ENCODE measurements around the gene SPAG16.

The SPAG16 gene

DNA sequence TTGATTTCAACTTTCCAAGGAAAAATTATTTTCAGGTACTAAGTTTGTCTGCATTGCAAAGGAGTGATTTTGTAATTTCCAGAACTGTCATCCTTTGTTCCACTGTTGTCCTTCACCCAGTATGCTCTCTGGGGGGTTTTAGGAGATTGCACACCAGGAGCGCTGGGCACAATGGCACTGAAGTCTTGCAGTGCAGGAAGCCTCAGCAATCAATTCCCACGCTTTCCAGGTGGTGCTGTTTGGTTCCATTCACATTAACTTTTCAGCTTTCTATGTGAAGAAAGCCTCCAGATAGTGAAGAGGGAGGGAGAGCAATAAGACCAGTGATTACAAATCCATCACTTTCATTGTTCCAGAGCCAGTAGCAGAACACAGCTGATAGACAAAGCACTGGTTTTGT lies 782.6 kb downstream of the SPAG16 start:
- Mint-ChIP-seq H3K4me3 (no peak overlapping the region), H3K4me1 (ENCODE audit: low read depth) (no peaks in the 10 kb centered on the region), H3K27me3 (no peaks in the 10 kb centered on the region), H3K27ac (no peak overlapping the region), H3K36me3 (ENCODE audit: low read depth) (no peaks in the 10 kb centered on the region), H3K9me3 (no peaks in the 10 kb centered on the region)

DNA sequence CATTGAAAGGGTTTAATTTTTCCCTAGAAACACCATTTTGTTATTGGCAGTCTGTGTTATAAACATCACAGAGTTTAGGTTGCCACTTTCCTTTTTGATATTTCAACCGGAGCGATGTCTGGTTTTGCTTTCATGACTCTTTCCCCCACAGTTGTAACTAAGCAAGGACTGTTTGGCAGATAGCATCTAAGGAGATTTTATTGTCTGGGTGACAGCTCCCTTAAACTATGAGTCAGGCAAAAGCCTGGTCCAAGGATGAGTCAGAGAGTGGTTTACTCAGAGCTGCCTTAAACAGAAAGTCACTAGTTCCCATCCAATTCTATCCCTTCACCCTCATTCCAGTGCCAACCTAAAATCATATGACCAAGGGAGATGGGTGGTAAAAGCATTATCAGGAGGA lies 785.0 kb downstream of the SPAG16 start:
- H3K27me3 Mint-ChIP-seq = no peaks in the 10 kb centered on the region
- no peak overlapping the region for H3K4me3 Mint-ChIP-seq
- H3K36me3 Mint-ChIP-seq (ENCODE audit: low read depth) = no peaks in the 10 kb centered on the region
- H3K27ac Mint-ChIP-seq = no peak overlapping the region
- H3K4me1 Mint-ChIP-seq (ENCODE audit: low read depth) = no peaks in the 10 kb centered on the region
- no peaks in the 10 kb centered on the region for H3K9me3 Mint-ChIP-seq

DNA sequence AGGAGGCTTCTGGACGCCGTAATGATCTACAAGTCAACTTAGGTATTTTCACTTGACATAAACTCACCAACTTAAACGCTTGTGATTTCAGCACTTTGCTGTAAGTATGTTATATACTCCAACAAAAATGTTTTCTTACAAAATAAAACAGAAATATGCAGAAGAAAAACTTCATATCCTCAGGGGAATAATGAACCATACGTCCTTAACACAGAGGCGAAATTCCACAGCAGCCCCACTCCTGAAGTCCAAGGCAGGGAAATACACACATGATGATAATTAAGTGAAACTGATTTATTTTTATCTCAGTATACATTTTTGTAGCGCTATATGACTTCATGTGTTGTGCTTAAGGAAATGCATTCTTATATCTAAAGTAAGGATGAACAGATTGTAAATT lies 791.2 kb downstream of the SPAG16 start:
- H3K4me1 Mint-ChIP-seq (ENCODE audit: low read depth) = no peaks in the 10 kb centered on the region
- H3K4me3 Mint-ChIP-seq = no peak overlapping the region
- H3K27ac Mint-ChIP-seq = no peak overlapping the region
- H3K27me3 Mint-ChIP-seq = no peaks in the 10 kb centered on the region
- H3K36me3 Mint-ChIP-seq (ENCODE audit: low read depth) = no peaks in the 10 kb centered on the region
- no peaks in the 10 kb centered on the region for H3K9me3 Mint-ChIP-seq

DNA sequence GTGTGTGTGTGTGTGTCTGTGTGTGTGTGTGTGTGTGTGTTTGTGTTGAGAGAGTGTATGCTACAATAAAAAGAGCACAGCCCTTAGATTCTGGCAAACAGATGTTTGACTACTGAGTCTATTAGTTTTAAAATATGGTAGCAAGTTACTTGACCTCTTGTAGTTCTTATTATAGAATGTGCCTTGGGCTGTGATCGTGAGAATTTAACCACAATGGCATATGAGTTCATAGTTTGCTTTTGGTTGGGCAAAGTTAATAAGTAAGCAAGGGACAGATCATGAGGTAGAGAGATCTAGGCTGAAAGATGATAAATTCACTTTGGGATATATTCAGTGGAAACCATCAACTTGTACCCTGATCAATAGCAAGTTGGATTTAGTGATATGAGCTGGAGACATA lies 792.3 kb downstream of the SPAG16 start:
- no peaks in the 10 kb centered on the region for H3K4me1 Mint-ChIP-seq (ENCODE audit: low read depth)
- no peaks in the 10 kb centered on the region for H3K9me3 Mint-ChIP-seq
- no peak overlapping the region for H3K4me3 Mint-ChIP-seq
- no peaks in the 10 kb centered on the region for H3K27me3 Mint-ChIP-seq
- no peak overlapping the region for H3K27ac Mint-ChIP-seq
- H3K36me3 Mint-ChIP-seq (ENCODE audit: low read depth) = no peaks in the 10 kb centered on the region

DNA sequence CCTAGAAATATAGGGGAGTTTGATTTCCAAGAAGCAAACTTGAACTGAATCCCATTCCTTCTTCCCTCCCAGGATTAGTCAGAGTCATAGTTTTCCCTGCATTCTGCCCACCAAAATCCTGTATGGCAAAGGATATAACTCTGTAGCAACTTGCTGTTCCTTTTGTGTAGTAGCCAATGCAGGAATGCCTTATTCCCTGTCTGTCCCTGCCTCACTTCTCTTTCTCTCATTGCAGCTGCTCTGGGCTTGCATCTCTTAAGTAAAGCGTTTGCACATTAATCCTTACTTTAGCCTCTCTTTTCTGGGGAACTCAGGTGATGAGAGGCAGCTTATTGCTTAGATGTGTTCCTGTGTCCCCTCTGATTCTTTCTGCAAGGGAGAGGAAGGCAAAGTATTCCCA lies 793.5 kb downstream of the SPAG16 start:
- Mint-ChIP-seq H3K27ac (no peak overlapping the region), H3K4me3 (no peak overlapping the region), H3K27me3 (no peaks in the 10 kb centered on the region), H3K9me3 (no peaks in the 10 kb centered on the region), H3K4me1 (ENCODE audit: low read depth) (no peaks in the 10 kb centered on the region), H3K36me3 (ENCODE audit: low read depth) (no peaks in the 10 kb centered on the region)

DNA sequence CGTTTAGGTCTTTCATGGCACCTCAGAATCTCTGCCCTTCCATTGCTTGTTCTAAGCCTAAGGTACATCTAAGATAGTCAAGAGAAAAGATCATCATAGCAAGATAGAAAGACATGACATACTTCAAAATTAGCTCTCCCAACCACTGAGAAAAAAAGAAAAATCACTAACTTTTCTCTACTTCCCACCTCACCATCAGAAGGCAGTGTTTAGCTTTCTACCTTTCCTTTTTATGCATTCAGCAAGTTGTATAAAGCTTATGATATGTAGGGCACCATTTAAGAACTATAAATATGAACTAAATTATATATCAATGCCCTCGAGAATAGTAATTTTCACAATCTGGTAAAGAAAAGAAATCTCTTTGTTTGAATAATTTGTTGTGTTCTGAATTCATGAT lies 794.8 kb downstream of the SPAG16 start:
- H3K36me3 Mint-ChIP-seq (ENCODE audit: low read depth) = no peaks in the 10 kb centered on the region
- no peaks in the 10 kb centered on the region for H3K9me3 Mint-ChIP-seq
- no peaks in the 10 kb centered on the region for H3K27me3 Mint-ChIP-seq
- no peak overlapping the region for H3K4me3 Mint-ChIP-seq
- H3K27ac Mint-ChIP-seq = no peak overlapping the region
- H3K4me1 Mint-ChIP-seq (ENCODE audit: low read depth) = no peaks in the 10 kb centered on the region

DNA sequence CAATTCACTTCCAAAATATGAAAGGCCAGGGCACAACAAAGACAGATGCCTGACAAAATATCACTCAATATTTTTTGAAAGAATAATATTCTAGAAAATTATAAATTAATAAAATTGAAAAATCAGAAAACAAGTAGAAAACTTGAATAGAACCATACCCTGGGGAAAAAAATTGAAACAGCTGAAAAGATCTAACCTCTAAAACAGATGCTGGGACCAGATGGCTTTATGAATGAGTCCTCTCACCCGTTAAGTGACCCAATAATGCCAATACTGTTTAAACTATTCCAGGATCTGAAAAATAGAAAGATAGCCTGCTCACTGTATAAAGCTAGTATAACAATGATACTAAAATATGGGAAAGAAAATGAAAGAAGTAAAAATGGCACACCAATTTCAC lies 804.3 kb downstream of the SPAG16 start:
- H3K4me3 Mint-ChIP-seq = no peak overlapping the region
- no peaks in the 10 kb centered on the region for H3K36me3 Mint-ChIP-seq (ENCODE audit: low read depth)
- no peaks in the 10 kb centered on the region for H3K27me3 Mint-ChIP-seq
- H3K4me1 Mint-ChIP-seq (ENCODE audit: low read depth) = no peaks in the 10 kb centered on the region
- no peaks in the 10 kb centered on the region for H3K9me3 Mint-ChIP-seq
- H3K27ac Mint-ChIP-seq = no peak overlapping the region

DNA sequence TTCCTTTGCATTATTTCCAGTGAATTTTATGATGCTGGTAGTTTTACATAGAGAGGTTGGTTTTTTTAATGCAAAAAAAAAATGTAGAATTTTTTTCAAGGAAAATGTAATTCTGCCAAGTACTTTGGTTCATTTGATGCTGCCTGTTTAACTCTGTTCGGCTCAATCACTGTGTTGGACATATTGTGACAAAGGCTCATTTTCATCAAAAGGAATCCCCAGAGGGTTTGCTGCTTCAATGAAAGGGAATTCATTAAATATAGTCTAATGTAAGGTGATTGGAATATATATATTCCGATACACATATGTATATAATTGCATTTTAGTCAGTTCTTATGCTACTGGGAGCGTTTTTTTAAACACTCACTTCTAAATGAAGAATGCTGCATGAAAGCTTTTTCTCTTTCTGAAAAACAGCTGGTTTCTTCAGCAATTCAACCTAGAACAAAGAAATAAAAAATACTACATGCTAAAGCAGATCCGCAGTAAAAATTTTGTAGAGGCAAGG lies 812.0 kb downstream of the SPAG16 start:
- H3K27me3 Mint-ChIP-seq = no peaks in the 10 kb centered on the region
- no peaks in the 10 kb centered on the region for H3K9me3 Mint-ChIP-seq
- H3K36me3 Mint-ChIP-seq (ENCODE audit: low read depth) = no peaks in the 10 kb centered on the region
- no peaks in the 10 kb centered on the region for H3K4me1 Mint-ChIP-seq (ENCODE audit: low read depth)
- no peak overlapping the region for H3K27ac Mint-ChIP-seq
- no peak overlapping the region for H3K4me3 Mint-ChIP-seq

DNA sequence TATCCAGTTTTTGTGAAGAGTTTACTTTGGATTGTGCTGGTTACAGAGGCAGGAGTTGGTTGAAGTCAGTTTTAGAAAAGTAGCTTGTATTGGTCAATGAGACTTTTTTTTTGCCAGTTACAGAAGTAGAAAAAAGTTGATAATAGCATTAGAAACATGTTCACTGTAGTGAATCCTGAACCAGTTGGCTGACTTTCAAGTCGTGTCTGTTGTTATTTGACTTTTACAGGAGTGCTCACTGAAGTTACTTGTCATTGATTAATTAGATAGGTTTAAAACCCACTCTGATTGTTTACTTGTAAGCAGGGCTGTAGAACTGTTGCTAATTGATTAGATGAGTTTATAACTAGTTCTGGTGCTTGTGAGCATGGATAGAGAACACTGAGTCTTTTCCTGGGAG lies 814.5 kb downstream of the SPAG16 start:
- Mint-ChIP-seq H3K4me3 (no peak overlapping the region), H3K4me1 (ENCODE audit: low read depth) (no peaks in the 10 kb centered on the region), H3K27me3 (no peaks in the 10 kb centered on the region), H3K36me3 (ENCODE audit: low read depth) (no peaks in the 10 kb centered on the region), H3K9me3 (no peaks in the 10 kb centered on the region), H3K27ac (no peak overlapping the region)

DNA sequence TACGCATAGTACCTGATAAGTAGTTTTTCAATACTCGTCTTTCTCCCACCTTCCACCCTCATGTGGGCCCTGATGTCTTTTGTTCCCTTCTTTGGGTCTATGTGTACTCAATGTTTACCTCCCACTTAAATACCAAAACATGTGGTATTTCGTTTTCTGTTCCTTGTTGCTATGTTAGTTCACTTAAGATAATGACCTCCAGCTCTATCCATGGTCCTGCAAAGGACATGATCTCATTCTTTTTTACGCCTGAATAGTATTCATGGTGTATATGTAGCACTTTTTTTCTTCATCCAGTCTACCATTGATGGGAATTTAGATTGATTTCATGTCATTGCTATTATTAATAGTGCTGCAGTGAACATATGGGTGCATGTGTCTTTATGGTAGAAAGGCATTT lies 816.2 kb downstream of the SPAG16 start:
- H3K27ac Mint-ChIP-seq = no peak overlapping the region
- H3K9me3 Mint-ChIP-seq = no peaks in the 10 kb centered on the region
- no peak overlapping the region for H3K4me3 Mint-ChIP-seq
- no peaks in the 10 kb centered on the region for H3K27me3 Mint-ChIP-seq
- no peaks in the 10 kb centered on the region for H3K36me3 Mint-ChIP-seq (ENCODE audit: low read depth)
- no peaks in the 10 kb centered on the region for H3K4me1 Mint-ChIP-seq (ENCODE audit: low read depth)

DNA sequence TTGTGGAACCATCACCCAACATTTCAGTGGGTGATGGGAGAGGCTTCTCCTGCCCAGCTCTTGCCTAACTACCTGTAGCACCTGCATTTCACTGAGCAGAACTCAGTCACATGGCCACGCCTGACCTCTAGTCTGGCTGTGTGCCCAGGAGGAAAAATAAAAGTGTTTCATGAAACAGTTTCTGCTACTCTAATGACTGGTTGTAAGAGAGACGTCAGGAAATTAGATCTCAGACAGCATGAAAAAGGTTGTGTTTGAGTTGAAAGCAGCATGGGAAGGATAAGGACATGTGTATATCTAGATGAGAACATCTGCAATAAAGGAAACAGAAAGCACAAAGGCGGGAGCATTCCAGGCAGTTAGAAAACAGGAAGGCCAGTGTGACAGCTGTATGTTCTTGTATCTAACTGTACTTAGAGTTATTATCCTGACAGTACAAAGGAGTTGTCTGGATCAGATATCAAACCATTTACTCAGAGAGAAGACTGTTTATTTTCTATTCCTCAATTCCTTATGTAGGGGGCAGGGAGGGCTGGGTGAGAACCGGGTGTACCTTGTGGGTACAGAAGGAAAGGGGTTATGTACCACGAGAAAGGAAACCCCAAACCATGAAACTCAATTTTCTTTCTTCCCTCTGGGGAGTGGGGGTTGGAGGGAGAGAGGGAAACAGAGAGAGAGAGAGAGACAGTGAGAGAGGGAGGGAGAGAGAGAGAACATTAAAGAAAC lies 819.2 kb downstream of the SPAG16 start:
- Mint-ChIP-seq H3K27ac (no peak overlapping the region), H3K36me3 (ENCODE audit: low read depth) (no peaks in the 10 kb centered on the region), H3K27me3 (no peaks in the 10 kb centered on the region), H3K9me3 (no peaks in the 10 kb centered on the region), H3K4me1 (ENCODE audit: low read depth) (no peaks in the 10 kb centered on the region), H3K4me3 (no peak overlapping the region)

DNA sequence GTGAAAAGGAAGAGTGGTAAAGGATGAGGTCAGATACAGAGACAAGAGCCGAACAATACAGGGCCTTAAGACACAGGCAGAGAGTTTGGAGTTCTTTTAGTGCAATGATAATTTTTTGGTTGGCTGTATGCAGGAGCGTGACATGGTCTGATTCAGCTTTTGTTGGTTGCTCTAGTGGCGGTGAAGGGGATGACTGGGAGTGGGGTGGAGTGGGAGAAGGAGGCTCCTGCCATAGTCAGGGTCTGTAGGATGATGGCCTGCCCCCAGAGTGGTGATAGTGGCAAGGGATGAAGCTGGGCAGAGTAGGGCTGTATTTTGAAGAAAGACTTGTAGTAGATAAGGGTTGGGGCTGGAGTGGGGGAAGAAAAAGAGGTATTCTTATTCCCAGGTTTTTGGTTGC lies 820.0 kb downstream of the SPAG16 start:
- Mint-ChIP-seq H3K27me3 (no peaks in the 10 kb centered on the region), H3K9me3 (no peaks in the 10 kb centered on the region), H3K36me3 (ENCODE audit: low read depth) (no peaks in the 10 kb centered on the region), H3K4me1 (ENCODE audit: low read depth) (no peaks in the 10 kb centered on the region), H3K27ac (no peak overlapping the region), H3K4me3 (no peak overlapping the region)

DNA sequence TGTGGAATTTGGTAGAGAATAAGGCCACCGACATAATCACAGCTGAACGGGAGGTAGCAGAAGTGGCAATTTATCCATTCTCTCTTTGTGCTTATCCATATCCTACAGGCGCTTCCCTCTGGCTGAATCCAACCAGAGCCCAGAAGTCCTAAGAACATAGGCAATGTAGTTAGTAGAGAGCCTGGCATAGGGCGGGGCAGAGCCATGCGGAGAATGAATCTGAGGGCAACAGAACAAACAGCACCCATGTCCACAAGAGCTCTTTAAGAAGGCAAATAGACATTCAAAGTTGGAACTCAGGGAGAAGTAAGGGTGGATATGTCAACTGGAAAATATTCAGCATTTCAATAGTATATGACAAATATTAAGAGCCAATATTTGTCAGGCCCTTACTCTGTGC lies 820.7 kb downstream of the SPAG16 start:
- Mint-ChIP-seq H3K36me3 (ENCODE audit: low read depth) (no peaks in the 10 kb centered on the region), H3K4me1 (ENCODE audit: low read depth) (no peaks in the 10 kb centered on the region), H3K27me3 (no peaks in the 10 kb centered on the region), H3K4me3 (no peak overlapping the region), H3K9me3 (no peaks in the 10 kb centered on the region), H3K27ac (no peak overlapping the region)

DNA sequence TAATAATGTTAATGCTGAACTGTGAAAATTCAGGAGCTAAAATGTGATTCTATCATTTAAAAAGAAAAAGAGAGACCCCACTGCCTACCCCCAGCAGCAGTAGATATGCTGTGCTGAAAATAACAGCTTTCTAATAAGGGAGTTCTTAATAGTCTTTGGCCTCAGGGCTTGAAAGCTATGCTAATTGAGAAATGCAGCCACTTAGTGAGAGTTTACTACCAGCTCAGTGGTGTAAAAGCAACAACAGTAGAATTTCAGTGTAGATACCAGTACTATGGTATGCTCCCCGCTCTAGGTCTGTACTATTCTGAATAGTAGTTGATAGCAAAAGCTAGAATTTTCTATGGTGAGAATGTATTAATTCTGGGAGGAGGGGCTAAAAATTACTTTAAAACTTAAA lies 823.5 kb downstream of the SPAG16 start:
- Mint-ChIP-seq H3K36me3 (ENCODE audit: low read depth) (no peaks in the 10 kb centered on the region), H3K9me3 (no peaks in the 10 kb centered on the region), H3K4me1 (ENCODE audit: low read depth) (no peaks in the 10 kb centered on the region), H3K4me3 (no peak overlapping the region), H3K27ac (no peak overlapping the region), H3K27me3 (no peaks in the 10 kb centered on the region)

DNA sequence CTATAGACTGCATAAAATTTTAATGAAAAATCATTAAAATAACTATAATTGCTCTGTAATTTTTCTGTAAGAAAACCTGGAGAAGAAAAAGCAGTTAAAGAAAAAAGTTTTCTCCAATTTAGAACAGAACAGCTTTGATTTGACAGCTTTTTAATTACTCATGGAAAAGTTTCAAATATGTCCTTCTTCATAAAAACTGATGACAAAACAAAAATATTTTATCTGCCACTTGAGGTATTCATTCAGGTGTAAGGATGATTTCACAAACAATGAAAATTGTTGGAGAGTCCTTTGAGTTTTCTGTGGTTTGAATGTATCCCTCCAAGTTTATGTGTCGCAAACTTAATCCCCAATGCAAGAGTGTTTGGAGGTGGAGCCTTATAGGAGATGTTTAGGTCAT lies 824.3 kb downstream of the SPAG16 start:
- H3K27ac Mint-ChIP-seq = no peak overlapping the region
- H3K4me3 Mint-ChIP-seq = no peak overlapping the region
- H3K27me3 Mint-ChIP-seq = no peaks in the 10 kb centered on the region
- H3K9me3 Mint-ChIP-seq = peaks cover 4% of the 10 kb centered on the region
- H3K4me1 Mint-ChIP-seq (ENCODE audit: low read depth) = no peaks in the 10 kb centered on the region
- H3K36me3 Mint-ChIP-seq (ENCODE audit: low read depth) = no peaks in the 10 kb centered on the region

DNA sequence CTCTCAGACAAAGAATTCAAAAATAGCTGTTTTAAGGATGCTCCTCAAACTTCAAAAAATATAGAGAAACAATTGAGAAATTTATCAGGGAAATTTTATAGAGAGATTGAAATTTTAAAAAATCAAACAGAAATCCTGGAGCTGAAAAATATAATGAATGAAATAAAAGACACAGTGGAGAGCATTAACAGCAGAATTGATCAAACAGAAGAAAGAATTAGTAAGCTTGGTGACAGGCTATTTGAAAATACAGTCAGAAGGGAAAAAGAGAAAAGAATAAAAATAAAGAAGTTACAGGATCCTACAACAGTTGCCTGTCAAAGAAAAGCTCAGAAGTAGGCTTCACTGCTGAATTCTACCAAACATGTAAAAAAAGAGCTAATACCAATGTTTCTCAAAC lies 832.8 kb downstream of the SPAG16 start:
- Mint-ChIP-seq H3K27ac (no peak overlapping the region), H3K9me3 (peaks cover 28% of the 10 kb centered on the region), H3K27me3 (no peaks in the 10 kb centered on the region), H3K4me1 (ENCODE audit: low read depth) (no peaks in the 10 kb centered on the region), H3K4me3 (no peak overlapping the region), H3K36me3 (ENCODE audit: low read depth) (no peaks in the 10 kb centered on the region)

Measured in stimulated activated naive CD8-positive, alpha-beta T cell treated with anti-CD3 and anti-CD28 coated beads, Interleukin-15, Interleukin-2, amounts not matched to agents 100 ng/mL and 50 ng/mL, for 24 hours (primary cell).